Measurements from ENCODE around the gene OBP2B. TPM values are rescaled to one million over a fixed set of nuclear protein-coding genes. Genes with fewer than 3 reads are reported as not detected.

Gene OBP2B
- total and polyA plus RNA-seq, 3 donors from 2014 or later = 34.0 to 53.0 (median 35.1) TPM

DNA sequence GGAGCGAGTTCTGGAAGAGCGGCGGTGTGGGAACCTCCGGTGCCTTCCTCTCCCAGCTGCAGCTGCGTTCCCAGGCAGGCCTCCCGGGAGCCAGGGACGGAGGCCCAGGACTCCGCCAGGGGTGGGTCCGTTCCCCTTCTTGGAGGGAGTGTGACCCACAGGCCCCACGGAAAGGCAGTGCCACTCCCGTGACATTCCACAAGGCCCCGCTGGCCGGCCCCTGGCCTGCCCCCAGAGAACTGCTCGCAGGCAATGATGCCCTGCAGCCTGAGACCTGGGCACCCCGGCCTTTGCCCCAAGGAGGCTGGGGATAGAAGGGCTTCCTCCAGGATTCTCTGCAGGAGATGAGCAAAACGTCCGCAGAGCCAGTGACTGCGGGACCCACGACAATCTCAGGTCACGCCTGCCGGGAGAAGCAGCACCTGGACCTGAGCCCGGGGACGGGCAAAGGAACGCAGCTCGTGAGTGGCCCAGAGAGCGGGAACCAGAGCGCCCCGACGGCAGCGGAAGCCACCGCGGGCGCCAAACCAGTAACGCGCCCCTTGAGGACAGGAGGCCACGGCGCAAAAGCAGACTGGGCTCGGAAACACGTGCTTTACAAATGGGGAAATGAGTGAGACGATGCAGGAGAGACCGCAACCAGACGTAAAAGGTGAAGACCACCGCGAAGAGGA, 9.3 kb downstream of the OBP2B start:
- Histone ChIP-seq H3K27me3 (no peaks in the 10 kb centered on the region), H3K4me3 (peak overlapping the region; percentile 49 to 59), H3K9me3 (no peaks in the 10 kb centered on the region), H3K27ac (no peak overlapping the region), H3K4me1 (no peaks in the 10 kb centered on the region), H3K36me3 (ENCODE audit: low read depth, missing control alignments) (no peaks in the 10 kb centered on the region)
- intact Hi-C loops (cut with DNase I; ENCODE audit: low total_unique reads) = no loop called here
- peak in 2 of 3 experiments; percentile 17 to 29 for TF ChIP-seq CTCF (IDR thresholded peaks at IDR 0.05)
- no peak for TF ChIP-seq POLR2A (IDR thresholded peaks at IDR 0.05)
- WGBS, 2 donors = 43 to 51% methylated on average over 25 to 44 of the region's 44 CpGs
- DNase-seq = peak; percentile 56

- no peaks in the 10 kb centered on the region for H3K36me3 ChIP-seq (ENCODE audit: low read depth, missing control alignments)
- no peak for DNase-seq
- H3K4me1 ChIP-seq = no peaks in the 10 kb centered on the region
- H3K4me3 ChIP-seq = no peak overlapping the region
- intact Hi-C loops (cut with DNase I; ENCODE audit: low total_unique reads) = no loop called here
- no peaks in the 10 kb centered on the region for H3K9me3 ChIP-seq
- TF ChIP-seq CTCF (IDR thresholded peaks at IDR 0.05) (no peak), POLR2A (IDR thresholded peaks at IDR 0.05) (no peak)
- H3K27me3 ChIP-seq = no peaks in the 10 kb centered on the region
- no peak overlapping the region for H3K27ac ChIP-seq
These were observed 14.0 kb downstream of the OBP2B start for GRCh38 chr9:133195029-133195428.

DNA sequence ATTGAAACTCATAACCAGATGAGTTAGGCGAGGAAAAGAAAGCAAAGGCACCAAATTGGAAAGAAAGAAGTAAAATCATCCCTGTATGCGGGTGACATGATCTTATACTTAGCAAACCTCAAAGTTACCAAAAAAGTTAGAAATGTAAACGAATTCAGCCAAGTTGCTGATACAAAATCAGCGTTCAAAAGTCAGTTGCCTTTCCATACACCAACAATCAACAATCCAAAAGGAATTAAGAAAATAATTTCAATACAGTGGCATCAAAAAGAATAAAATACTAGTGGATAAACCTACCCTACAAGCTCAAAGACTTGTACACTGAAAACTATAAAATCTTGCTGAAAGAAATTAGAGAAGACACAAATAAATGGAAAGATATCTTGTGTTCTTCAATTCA, 14.5 kb downstream of the OBP2B start:
- Histone ChIP-seq H3K4me3 (no peak overlapping the region), H3K4me1 (no peaks in the 10 kb centered on the region), H3K27me3 (no peaks in the 10 kb centered on the region), H3K9me3 (no peaks in the 10 kb centered on the region), H3K36me3 (ENCODE audit: low read depth, missing control alignments) (no peaks in the 10 kb centered on the region), H3K27ac (no peak overlapping the region)
- intact Hi-C loops (cut with DNase I; ENCODE audit: low total_unique reads) = no loop called here
- DNase-seq = no peak
- 85 to 89% methylated on average over 4 of the region's 4 CpGs for WGBS, 2 donors
- no peak for TF ChIP-seq POLR2A (IDR thresholded peaks at IDR 0.05)
- no peak for TF ChIP-seq CTCF (IDR thresholded peaks at IDR 0.05)

DNA sequence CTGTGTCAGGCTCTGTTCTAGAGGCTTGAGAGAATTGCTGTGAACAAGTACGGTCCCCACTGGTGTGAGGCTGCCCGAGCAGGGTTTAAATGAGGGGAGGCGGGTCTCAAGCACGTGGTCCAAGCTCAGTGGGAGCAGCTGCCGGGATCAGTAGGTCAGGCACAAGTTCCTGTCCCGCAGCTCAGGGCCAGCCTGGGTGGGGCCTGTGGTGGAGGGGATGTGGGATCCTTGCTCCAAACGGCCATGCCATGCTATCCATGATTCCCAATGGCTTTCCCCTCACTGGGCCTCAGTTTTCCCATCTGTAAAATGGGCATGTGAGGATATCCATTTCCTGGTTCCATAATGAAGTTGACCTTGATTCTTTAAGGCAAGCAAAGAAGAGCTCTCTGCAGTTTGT, 17.1 kb downstream of the OBP2B start:
- TF ChIP-seq CTCF (IDR thresholded peaks at IDR 0.05) (no peak), POLR2A (IDR thresholded peaks at IDR 0.05) (no peak)
- Histone ChIP-seq H3K27ac (no peak overlapping the region), H3K9me3 (no peaks in the 10 kb centered on the region), H3K4me1 (no peaks in the 10 kb centered on the region), H3K27me3 (no peaks in the 10 kb centered on the region), H3K36me3 (ENCODE audit: low read depth, missing control alignments) (no peaks in the 10 kb centered on the region), H3K4me3 (no peak overlapping the region)
- intact Hi-C loops (cut with DNase I; ENCODE audit: low total_unique reads) = no loop called here
- DNase-seq = no peak
- WGBS, 2 donors = 60 to 67% methylated on average over 7 of the region's 7 CpGs

DNA sequence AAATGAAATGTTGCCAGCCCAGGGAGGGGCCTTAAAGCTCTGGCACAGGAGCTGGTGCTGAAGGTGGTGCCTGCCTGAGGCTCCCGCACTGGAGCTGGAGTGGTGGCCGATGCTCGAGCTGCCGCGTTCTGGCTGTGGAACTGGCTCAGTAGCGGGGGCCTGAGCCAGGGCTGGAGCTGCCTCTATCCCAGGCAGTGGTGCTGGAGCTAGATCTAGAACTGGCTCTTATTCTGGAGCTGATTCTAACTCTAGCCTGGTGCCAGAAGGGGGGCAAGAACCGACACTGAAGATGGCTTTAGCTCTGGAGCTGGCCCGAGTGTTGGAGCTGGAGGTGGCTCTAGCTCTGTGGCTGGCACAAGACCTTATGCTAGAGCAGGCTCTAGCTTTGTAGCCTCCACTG, 19.2 kb downstream of the OBP2B start:
- TF ChIP-seq CTCF (IDR thresholded peaks at IDR 0.05) (no peak), POLR2A (IDR thresholded peaks at IDR 0.05) (no peak)
- intact Hi-C loops (cut with DNase I; ENCODE audit: low total_unique reads) = loop anchor here (10.0 kb wide), 1 partner anchor 135 kb away; no protein-coding TSS in a partner anchor
- WGBS, 2 donors = 90 to 92% methylated on average over 6 to 8 of the region's 8 CpGs

More for the DNA sequence above, 19.2 kb downstream of the OBP2B start:
- Histone ChIP-seq H3K4me3 (no peak overlapping the region), H3K27ac (no peak overlapping the region), H3K27me3 (no peaks in the 10 kb centered on the region), H3K4me1 (no peaks in the 10 kb centered on the region), H3K9me3 (no peaks in the 10 kb centered on the region), H3K36me3 (ENCODE audit: low read depth, missing control alignments) (no peaks in the 10 kb centered on the region)
- no peak for DNase-seq

Data from testis (tissue), 3 donors.